SK-N-SH (cell line): ENCODE measurements around the gene DDX41. TPM values are rescaled to one million over a fixed set of nuclear protein-coding genes. Genes with fewer than 3 reads are reported as not detected.

ENCODE experiments used
- CTCF ChIA-PET: fragments of 300-600, 350-600 bp; formaldehyde crosslinking; extraction: SDS; loops from one replicate; lab custom pipeline; 2021; lab: Yijun Ruan, JAX
- POLR2A ChIA-PET: fragments of 350-600 bp; sonication (Branson Sonifier 250); formaldehyde crosslinking; extraction: SDS; loops from one replicate; lab custom pipeline; 2020; ENCODE audit warnings: antibody characterized with exemption, inconsistent platforms; lab: Yijun Ruan, JAX
- DNase-seq: peaks from one replicate; pipeline ENCODE4 v3.0.0; 2012
- H2AFZ ChIP-seq: fragments of 200-600 bp; sonication (generic); 2 replicates; pipeline ENCODE4 v1.8.1; 2016; ENCODE audit warnings: antibody characterized with exemption, mild to moderate bottlenecking, low read depth
- H3F3A ChIP-seq: fragments of 200-600 bp; sonication (generic); replicated peaks from 2 replicates; pipeline ENCODE3; 2016; ENCODE audit warnings: antibody characterized with exemption, mild to moderate bottlenecking; ENCODE audit not compliant: insufficient read depth
- H3K27ac ChIP-seq, 2 experiments: fragments of 200-500 bp in 1 of 2; fragments of 200-600 bp in 1 of 2; sonication (Bioruptor generic) in 1 of 2; sonication (generic), shearing (Covaris generic) in 1 of 2; 2 replicates each; pipeline versions ENCODE4 v1.5.1 to v1.6.1; 2014 to 2016; ENCODE audit warnings: low read depth in 2 of 2, inconsistent platforms in 1 of 2, low read length in 1 of 2, mild to moderate bottlenecking in 1 of 2, mixed read lengths in 1 of 2
- H3K27me3 ChIP-seq: fragments of 200-600 bp; sonication (generic), shearing (Covaris generic); 2 replicates; pipeline ENCODE4 v1.6.1; 2016; ENCODE audit warnings: mixed run types; ENCODE audit not compliant: insufficient read depth
- H3K36me3 ChIP-seq, 2 experiments: fragments of 200-500 bp in 1 of 2; fragments of 200-600 bp in 1 of 2; sonication (Bioruptor generic) in 1 of 2; sonication (generic) in 1 of 2; replicated peaks in 1 of 2; 2 replicates each; pipeline versions ENCODE3 to v1.5.1; 2014 to 2016; ENCODE audit warnings: low read length in 1 of 2, mild to moderate bottlenecking in 1 of 2; ENCODE audit not compliant: insufficient read depth in 2 of 2, control insufficient read depth in 1 of 2
- H3K4me1 ChIP-seq, 2 experiments: fragments of 200-500 bp in 1 of 2; fragments of 200-600 bp in 1 of 2; sonication (Bioruptor generic) in 1 of 2; sonication (generic), shearing (Covaris generic) in 1 of 2; 2 replicates each; pipeline versions ENCODE4 v1.5.1 to v1.6.1; 2014 to 2016; ENCODE audit warnings: low read depth in 1 of 2, low read length in 1 of 2, mixed run types in 1 of 2; ENCODE audit not compliant: insufficient read depth in 2 of 2, control insufficient read depth in 1 of 2
- H3K4me2 ChIP-seq: fragments of 200-600 bp; sonication (generic), shearing (Covaris generic); 2 replicates; pipeline ENCODE4 v1.6.1; 2017; ENCODE audit warnings: mixed run types
- H3K4me3 ChIP-seq, 2 experiments: fragments of 200-500 bp in 1 of 2; fragments of 200-600 bp in 1 of 2; sonication (Bioruptor generic) in 1 of 2; sonication (generic), shearing (Covaris generic) in 1 of 2; 2 replicates each; pipeline versions ENCODE4 v1.5.1 to v1.8.1; 2014 to 2016; ENCODE audit warnings: low read depth in 2 of 2, inconsistent platforms in 1 of 2, low read length in 1 of 2, mild to moderate bottlenecking in 1 of 2, mixed read lengths in 1 of 2, moderate library complexity in 1 of 2
- H3K79me2 ChIP-seq: fragments of 200-600 bp; sonication (generic); 2 replicates; pipeline ENCODE4 v1.8.1; 2017; ENCODE audit warnings: mild to moderate bottlenecking; ENCODE audit not compliant: insufficient read depth
- H3K9ac ChIP-seq: fragments of 200-600 bp; sonication (generic); 2 replicates; pipeline ENCODE4 v1.6.1; 2017; ENCODE audit warnings: mixed run types
- H3K9me2 ChIP-seq: fragments of 200-600 bp; sonication (generic); 2 replicates; pipeline ENCODE4 v1.6.1; 2017; ENCODE audit warnings: mixed run types
- H3K9me3 ChIP-seq: fragments of 200-600 bp; sonication (generic); 2 replicates; pipeline ENCODE4 v1.6.1; 2017; ENCODE audit warnings: mixed run types, mild to moderate bottlenecking, moderate library complexity
- H4K20me1 ChIP-seq: fragments of 200-600 bp; sonication (generic); 2 replicates; pipeline ENCODE4 v1.6.1; 2017; ENCODE audit warnings: mild to moderate bottlenecking, mixed run types; ENCODE audit not compliant: insufficient read depth
- CHD2 ChIP-seq: fragments of 150-350 bp; IDR thresholded peaks from 2 replicates; pipeline ENCODE4 v1.6.1; 2018; ENCODE audit warnings: low read length; ENCODE audit not compliant: partially characterized antibody
- CTCF ChIP-seq: fragments of 200-600 bp; sonication (generic); IDR thresholded peaks from 2 replicates; pipeline ENCODE4 v1.6.1; 2017; ENCODE audit warnings: antibody characterized with exemption, mild to moderate bottlenecking, moderate library complexity
- ELF1 ChIP-seq: IDR thresholded peaks from 2 replicates; pipeline ENCODE4 v1.4.0; 2012
- EP300 ChIP-seq, 2 experiments: IDR thresholded peaks; 2 replicates each; pipeline versions ENCODE4 v1.4.0 to v1.6.1; 2012; ENCODE audit warnings: borderline replicate concordance in 1 of 2, low read depth in 1 of 2, low read length in 1 of 2
- FOSL2 ChIP-seq: IDR thresholded peaks from 2 replicates; pipeline ENCODE4 v1.4.0; 2012; ENCODE audit warnings: low read depth, mild to moderate bottlenecking, moderate library complexity, borderline replicate concordance
- FOXJ3 ChIP-seq: sonication (generic); formaldehyde crosslinking; IDR thresholded peaks from 2 replicates; pipeline ENCODE4 v1.5.1; 2020; ENCODE audit warnings: mild to moderate bottlenecking, missing genetic modification reagents
- JUND ChIP-seq: IDR thresholded peaks from 2 replicates; pipeline ENCODE4 v1.4.0; 2012
- NRF1 ChIP-seq: IDR thresholded peaks from 2 replicates; pipeline ENCODE4 v1.6.1; 2012; ENCODE audit warnings: low read depth, mild to moderate bottlenecking, low read length
- POLR2AphosphoS5 ChIP-seq: IDR thresholded peaks from 2 replicates; pipeline ENCODE4 v1.6.1; 2012; ENCODE audit warnings: low read depth, low read length
- RCOR1 ChIP-seq: fragments of 150-350 bp; IDR thresholded peaks from 2 replicates; pipeline ENCODE4 v1.6.1; 2017; ENCODE audit warnings: antibody characterized with exemption, low read length
- RXRA ChIP-seq: IDR thresholded peaks from 2 replicates; pipeline ENCODE4 v1.4.0; 2012; ENCODE audit warnings: low read depth, mild to moderate bottlenecking, borderline replicate concordance
- SIN3A ChIP-seq: IDR thresholded peaks from 2 replicates; pipeline ENCODE4 v1.6.1; 2012; ENCODE audit warnings: low read depth, mild to moderate bottlenecking, low read length, moderate library complexity, borderline replicate concordance
- USF1 ChIP-seq: IDR thresholded peaks from 2 replicates; pipeline ENCODE4 v1.4.0; 2012; ENCODE audit warnings: low read depth, borderline replicate concordance
- ZBTB33 ChIP-seq: IDR thresholded peaks from 2 replicates; pipeline ENCODE4 v1.4.0; 2012; ENCODE audit warnings: low read depth, borderline replicate concordance
- WGBS: methylation state at CpG from one replicate; pipeline ENCODE4 v1.1.6; 2017; ENCODE audit warnings: low lambda C conversion rate; 5-methylcytosine and 5-hydroxymethylcytosine counted together
- polyA plus RNA-seq, 3 experiments: library from polyadenylated mRNA; depleted of rRNA; stranded (reverse); fragments of >200 nt; gene quantifications; 2 replicates each; pipeline ENCODE4 v1.2.3, GENCODE V29; 2012

Gene DDX41
- polyA plus RNA-seq, 1 of the 3 experiments (the other 2 are of a cell fraction) = 176 TPM

DNA sequence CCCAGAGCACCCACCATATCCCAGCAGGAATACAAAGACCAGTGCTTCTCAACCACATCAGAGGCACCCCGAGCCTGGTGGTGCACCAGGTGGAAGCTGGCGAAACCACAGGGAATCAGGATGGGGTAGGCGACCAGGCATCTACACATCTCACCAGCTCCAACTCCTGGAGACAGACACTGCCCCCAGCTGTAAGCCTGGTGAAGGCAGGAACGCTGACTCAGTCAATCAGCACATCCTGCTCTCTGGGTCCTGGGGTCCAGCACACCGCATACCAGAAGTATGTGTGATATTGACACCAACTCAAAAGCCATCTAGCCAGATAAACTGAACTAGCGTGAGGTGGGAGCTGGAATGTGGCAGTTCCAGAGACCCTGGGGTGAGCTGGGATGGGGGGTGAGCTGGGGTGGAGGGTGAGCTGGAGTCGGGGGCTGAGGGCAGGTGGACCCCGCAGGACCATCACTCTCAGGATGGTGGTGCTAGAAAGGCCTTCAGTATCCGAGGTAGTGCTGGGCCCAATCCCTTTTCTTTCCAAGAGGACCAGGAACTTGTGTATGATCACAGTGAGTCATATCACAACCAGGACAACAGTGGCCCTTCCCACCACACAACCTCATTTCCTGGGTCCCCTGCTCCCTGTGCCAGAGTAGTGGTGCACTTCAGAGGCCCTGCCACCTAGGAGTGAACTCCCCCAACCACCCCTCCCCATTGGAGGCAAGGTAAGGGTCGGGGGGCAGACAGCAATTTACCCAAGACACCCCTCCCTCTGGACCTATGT is 45.8 kb downstream of the DDX41 start:
- peaks cover 20 to 40% of the 10 kb centered on the region in 2 experiments for H3K36me3 ChIP-seq
- TF ChIP-seq ELF1 (no peak), ZBTB33 (no peak), NRF1 (no peak), SIN3A (no peak), FOXJ3 (CRISPR knock-in tag) (no peak), USF1 (no peak), FOSL2 (no peak), JUND (no peak), CTCF (no peak), EP300 (IDR thresholded peaks at IDR 0.05; ENCODE audit: borderline replicate concordance in 1 of 2, low read depth in 1 of 2, low read length in 1 of 2) (no peak), CHD2 (no peak), RCOR1 (no peak), POLR2AphosphoS5 (no peak), RXRA (no peak)
- H3K9ac ChIP-seq = peak overlapping the region; percentile 81; the same call in 1 of the 2 replicates
- H3K9me3 ChIP-seq = no peaks in the 10 kb centered on the region
- POLR2A ChIA-PET = interaction anchor here (1.1 to 4.6 kb wide), 10 partner anchors 8 to 30 kb away, joined by 3 to 43 read pairs (median 10); partner anchors contain the start of gene PDLIM7
- peaks cover 35 to 57% of the 10 kb centered on the region in 2 experiments; a peak in 3 of 4 replicates for H3K4me1 ChIP-seq
- H3K27me3 ChIP-seq = no peaks in the 10 kb centered on the region
- no peak overlapping the region for H2AFZ ChIP-seq
- H3K27ac ChIP-seq = peak overlapping the region; percentile 38 to 53; a peak in 3 of 4 replicates
- WGBS = 81% methylated on average over 5 of the region's 10 CpGs
- peaks cover 19% of the 10 kb centered on the region for H3F3A ChIP-seq
- CTCF ChIA-PET = interaction anchor here (1.0 to 20.3 kb wide), 7 partner anchors 15 to 357 kb away, joined by 3 to 215 read pairs (median 12); partner anchors contain the start of gene PDLIM7
- no peak for DNase-seq
- peak overlapping the region; percentile 100 for H3K4me2 ChIP-seq
- no peaks in the 10 kb centered on the region for H3K9me2 ChIP-seq
- peaks cover 63% of the 10 kb centered on the region for H3K79me2 ChIP-seq
- peaks cover 60% of the 10 kb centered on the region for H4K20me1 ChIP-seq
- peak overlapping the region; percentile 96 for H3K4me3 ChIP-seq
